NB4 (cell line): ENCODE measurements around the gene WNK1.

Experiments
- CTCF ChIP-seq: IDR thresholded peaks from one replicate; pipeline ENCODE4 v1.5.1; 2012; ENCODE audit warnings: low read depth, low read length
- POLR2A ChIP-seq: IDR thresholded peaks from 2 replicates; pipeline ENCODE4 v1.6.1; 2011; ENCODE audit warnings: mild to moderate bottlenecking; ENCODE audit not compliant: insufficient read length; ENCODE audit errors: extremely low read depth

DNA sequence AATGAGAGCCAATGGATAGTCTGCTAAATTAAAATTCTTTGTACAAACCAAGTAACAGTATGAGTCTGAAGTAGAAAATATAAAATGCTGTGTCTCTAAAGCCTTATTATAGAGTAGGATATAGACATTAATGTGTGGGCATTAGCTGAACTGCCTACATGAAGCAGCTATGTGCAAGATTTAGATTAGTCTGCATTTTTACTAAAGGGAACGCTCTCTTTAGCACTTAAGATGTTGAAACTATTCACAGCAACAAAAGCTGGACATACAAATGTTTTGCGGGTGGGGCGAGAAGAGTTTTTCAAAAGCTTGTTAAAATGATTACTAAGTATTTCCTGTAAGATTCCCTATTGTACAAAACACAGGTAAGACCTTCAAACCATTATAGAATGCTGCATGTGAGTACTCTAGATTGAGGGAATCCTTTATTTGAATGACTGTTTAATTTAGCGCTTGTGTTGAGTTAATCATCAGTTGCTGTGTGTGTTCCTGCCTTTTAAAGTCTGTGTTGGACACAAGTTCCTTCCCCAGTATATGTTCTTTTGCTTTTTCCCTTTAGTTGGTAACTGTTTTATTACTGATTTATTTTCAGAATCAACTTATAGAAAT, 110.0 kb downstream of the WNK1 start:
- TF ChIP-seq CTCF (no peak), POLR2A (no peak)
